Mononuclear cell (primary cell): ENCODE results near the gene LAYN. TPM values are rescaled to one million over a fixed set of nuclear protein-coding genes. Genes with fewer than 3 reads are reported as not detected.

Source experiments
- H3K27me3 ChIP-seq: 2 replicates; pipeline ENCODE4 v1.6.0; 2011; ENCODE audit warnings: low read length, control low read depth; ENCODE audit not compliant: insufficient read depth
- H3K4me1 ChIP-seq: 2 replicates; pipeline ENCODE4 v1.5.1; 2011; ENCODE audit warnings: mild to moderate bottlenecking, low read length, control low read depth; ENCODE audit not compliant: insufficient read depth
- H3K4me3 ChIP-seq: 2 replicates; pipeline ENCODE4 v1.5.1; 2011; ENCODE audit warnings: mild to moderate bottlenecking, low read length, moderate library complexity
- H3K9me3 ChIP-seq: 2 replicates; pipeline ENCODE4 v1.5.1; 2011; ENCODE audit warnings: low read depth, mild to moderate bottlenecking, control low read depth, low read length
- total RNA-seq: library from RNA; depleted of rRNA; stranded (reverse); fragments of >200 nt; gene quantifications from one replicate; pipeline ENCODE4 v1.2.3, GENCODE V29; 2012

LAYN gene
- total RNA-seq, 1 donor, result 0.42 TPM

DNA sequence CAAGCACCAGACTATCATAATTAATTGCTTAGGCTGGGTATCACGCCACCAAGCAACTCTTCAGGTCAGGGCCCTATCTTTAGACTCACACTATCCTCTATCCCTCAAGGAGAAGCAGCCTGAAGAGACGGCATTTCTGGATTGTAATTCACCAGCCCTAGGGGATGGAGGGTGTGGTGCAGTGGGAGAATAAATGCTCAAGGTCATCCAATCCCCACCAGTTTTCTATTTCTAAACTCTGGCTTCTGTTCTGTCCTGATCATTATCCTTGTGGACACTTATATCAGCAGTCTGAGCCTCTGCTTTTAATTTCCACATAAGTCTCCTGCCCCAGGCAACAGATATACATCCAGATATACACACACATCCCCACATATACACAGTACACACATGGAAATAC is 48.6 kb downstream of the LAYN start:
- Histone ChIP-seq H3K4me1 (no peaks in the 10 kb centered on the region), H3K27me3 (no peaks in the 10 kb centered on the region), H3K4me3 (no peak overlapping the region), H3K9me3 (no peaks in the 10 kb centered on the region)

DNA sequence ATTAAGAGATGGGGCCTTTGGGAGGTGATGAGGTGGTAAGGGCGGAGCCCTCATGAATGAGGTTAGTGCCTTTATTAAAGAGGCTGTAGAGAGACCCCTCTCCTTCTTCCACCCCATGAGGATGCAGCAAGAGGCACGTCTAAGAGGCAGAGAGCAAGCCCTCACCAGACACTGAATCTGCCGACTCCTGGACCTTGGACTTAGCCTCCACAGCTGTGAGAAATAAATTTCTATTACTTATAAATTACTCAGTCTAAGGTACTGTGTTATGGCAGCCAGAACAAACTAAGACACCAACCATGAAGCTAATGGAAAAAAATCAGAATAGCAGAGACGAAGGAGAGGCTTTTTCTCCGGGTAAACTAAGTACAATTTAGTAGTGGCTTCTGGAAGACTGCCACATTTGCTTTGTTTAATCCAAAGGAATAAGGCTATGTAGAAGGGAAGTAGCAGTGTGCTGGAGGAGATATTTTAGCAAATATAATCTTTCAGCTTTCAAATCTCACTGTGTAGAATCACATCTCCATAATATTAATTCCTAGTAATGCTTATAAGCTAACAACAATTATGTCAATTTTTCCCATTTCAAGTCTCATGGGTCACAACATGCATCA is 49.5 kb downstream of the LAYN start:
- H3K4me3 ChIP-seq, result no peak overlapping the region
- no peaks in the 10 kb centered on the region for H3K9me3 ChIP-seq
- no peaks in the 10 kb centered on the region for H3K27me3 ChIP-seq
- H3K4me1 ChIP-seq, result no peaks in the 10 kb centered on the region

DNA sequence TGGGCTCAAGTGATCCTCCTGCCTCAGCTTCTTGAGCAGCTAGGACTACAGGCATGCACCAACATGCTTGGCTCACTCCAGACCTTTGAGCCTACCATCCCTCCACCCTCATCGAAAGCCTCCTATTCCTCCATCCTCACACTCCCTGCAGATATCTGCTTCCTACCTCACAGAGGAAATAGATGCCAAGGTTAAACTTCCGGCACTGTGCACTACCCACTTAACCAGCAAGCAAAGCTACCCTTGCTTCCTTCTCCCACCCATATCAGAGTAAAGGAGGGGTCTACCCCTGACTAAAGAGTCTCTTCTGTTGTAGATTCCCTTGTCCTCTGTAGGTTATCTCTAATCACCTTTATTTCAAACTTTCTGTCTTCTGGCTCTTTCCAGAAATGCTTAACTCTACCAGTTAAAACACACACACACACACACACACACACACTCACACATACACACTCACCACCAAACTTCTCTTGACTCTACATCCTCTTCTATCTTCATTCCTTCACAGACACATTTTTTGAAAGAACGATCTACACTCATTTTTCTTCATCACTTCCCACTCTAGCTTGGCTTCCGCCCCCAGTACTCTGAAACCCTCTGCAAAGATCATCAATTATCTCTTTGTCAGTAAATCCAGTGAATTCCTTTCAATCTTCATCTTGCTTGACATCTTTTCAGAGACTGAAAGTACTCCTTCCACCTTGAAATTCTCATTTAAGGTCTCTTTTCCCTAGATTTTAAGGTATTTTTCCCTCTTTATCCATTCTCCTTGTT is 50.9 kb downstream of the LAYN start:
- H3K27me3 ChIP-seq, result no peaks in the 10 kb centered on the region
- no peaks in the 10 kb centered on the region for H3K4me1 ChIP-seq
- H3K4me3 ChIP-seq, result no peak overlapping the region
- no peaks in the 10 kb centered on the region for H3K9me3 ChIP-seq

DNA sequence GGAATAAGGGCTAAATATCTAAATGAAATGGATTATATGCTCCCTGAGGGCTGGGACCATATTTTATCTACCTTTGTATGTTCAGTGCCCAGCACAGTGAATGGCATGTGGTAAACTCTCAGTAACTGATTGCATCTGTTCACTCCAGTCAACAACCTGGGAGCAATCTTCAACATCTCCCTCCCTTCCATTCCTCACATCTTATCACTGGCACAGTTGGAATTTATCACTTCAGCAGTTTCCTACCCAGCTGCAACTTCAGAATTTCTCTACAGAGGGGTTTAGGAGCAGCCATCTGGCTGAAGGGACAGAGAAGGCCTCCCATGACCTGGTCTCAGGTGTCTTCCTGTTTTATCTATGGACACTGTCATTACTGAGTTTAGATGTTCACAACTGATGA is 52.0 kb downstream of the LAYN start:
- Histone ChIP-seq H3K4me3 (no peak overlapping the region), H3K9me3 (no peaks in the 10 kb centered on the region), H3K4me1 (no peaks in the 10 kb centered on the region), H3K27me3 (no peaks in the 10 kb centered on the region)

DNA sequence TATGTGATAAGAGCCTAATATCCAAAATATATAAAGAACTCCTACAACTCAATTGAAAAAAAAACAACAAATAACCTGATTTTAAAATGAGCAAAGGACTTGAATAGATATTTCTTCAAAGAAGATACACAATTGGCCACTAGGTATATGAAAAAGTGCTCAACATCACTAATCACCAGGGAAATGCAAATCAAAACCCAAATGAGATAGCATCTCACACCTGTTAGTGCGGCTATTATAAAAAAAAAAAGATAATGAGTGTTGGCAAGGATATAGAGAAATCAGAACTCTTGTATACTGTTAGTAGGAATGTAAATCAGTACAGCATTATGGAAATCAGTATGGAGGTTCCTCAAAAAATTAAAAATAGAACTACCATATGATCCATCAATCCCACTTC is 55.8 kb downstream of the LAYN start:
- no peaks in the 10 kb centered on the region for H3K9me3 ChIP-seq
- no peaks in the 10 kb centered on the region for H3K27me3 ChIP-seq
- no peak overlapping the region for H3K4me3 ChIP-seq
- H3K4me1 ChIP-seq, result peaks cover under 1% of the 10 kb centered on the region

DNA sequence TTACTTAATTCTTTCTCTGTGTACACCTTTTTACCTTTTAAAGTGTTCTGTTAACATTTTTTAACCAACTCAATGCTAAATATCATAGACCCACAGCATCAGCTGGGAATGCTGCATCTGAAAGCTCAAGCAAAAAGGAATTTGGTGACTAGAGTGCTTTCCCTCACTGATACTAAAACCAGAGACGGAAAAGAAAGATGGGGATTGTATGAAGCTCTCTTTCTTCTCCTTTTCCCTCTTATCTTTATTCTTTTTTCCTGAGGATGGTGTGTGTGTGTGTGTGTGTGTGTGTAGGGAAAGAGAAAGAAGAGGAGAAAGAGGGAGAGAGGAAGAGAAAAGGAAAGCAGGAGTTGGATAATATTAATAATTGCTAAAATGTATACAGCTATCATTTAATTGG is 57.6 kb downstream of the LAYN start:
- Histone ChIP-seq H3K9me3 (no peaks in the 10 kb centered on the region), H3K27me3 (no peaks in the 10 kb centered on the region), H3K4me3 (no peak overlapping the region), H3K4me1 (peaks cover 7% of the 10 kb centered on the region)

DNA sequence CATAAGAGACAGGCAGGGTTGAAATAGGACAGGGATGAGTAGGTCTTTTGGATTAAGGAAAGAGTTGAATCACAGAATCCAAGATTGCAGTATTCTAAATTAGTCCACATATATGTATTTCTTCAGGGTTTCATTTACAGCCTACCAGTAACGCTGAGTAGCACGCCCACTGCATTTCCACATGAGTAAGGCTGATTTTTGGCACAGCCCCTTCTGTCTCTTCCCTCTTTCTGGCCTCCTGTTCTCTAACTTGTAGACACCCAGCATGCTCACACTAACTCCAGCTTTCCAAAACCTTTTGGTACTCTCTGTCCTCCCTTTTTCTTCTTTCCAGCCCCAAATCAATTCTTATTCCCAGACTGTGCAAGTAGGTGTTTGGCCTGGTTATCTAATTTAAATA is 58.0 kb downstream of the LAYN start:
- peaks cover 11% of the 10 kb centered on the region for H3K4me1 ChIP-seq
- H3K27me3 ChIP-seq, result no peaks in the 10 kb centered on the region
- H3K9me3 ChIP-seq, result no peaks in the 10 kb centered on the region
- no peak overlapping the region for H3K4me3 ChIP-seq

DNA sequence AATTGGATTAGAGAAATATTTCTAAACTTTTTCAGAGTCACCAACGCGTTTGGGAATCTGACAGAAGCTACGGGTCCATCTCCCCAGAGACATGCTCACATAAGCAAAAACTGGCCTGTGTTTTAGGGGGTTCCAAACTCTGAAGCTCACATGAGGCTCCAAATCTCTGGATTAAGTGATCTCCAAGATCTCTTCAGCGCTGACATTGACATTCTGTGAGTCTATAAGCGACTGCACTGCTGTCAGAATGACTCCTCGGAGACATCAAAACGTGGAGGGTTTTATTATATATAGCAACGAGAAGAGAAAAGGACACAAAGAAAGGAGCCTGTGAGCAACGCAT is 61.1 kb downstream of the LAYN start:
- H3K4me3 ChIP-seq, result peak overlapping the region; percentile 69
- no peaks in the 10 kb centered on the region for H3K27me3 ChIP-seq

DNA sequence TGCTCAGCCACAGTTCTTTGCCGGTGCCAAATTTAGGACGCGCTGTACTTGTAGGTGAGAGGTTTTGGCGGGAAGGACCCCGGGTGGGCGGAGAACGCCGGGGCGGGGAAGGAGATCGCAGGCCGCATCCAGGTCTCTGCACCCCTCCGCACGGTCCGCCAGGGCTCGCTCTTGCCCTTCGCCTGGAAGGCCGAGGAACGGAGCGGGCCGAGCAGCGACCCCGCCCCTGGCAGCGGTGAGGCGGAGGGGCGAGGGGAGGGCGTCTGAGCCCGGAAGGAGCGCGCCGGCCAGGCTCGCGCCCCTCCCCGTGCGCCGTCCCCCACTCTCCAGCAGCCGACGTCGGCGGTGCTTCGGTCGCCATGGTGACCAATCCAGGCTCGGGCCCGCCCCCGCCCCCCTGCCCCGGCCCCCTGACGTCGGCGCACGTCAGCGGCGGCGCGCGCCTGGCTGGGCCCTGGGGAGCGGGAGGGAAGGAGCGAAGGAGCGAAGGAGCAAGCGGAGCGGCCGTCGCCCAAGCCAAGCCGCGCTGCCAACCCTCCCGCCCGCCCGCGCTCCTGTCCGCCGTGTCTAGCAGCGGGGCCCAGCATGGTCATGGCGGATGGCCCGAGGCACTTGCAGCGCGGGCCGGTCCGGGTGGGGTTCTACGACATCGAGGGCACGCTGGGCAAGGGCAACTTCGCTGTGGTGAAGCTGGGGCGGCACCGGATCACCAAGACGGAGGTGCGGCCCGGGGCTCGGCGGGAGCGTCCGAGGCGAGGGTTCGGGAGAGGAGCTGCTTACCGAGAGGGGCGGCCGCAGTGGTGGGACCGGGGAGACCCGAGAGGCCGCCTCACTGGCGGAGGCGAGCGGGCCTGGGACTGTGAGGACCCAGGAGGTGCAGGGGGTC is 61.7 kb downstream of the LAYN start, which contains the start of gene SIK2:
Gene SIK2 (plus strand): TSS at position 471 of the 886 bp plus-strand sequence. CDS start 115 bp downstream, at position 586.
- no peaks in the 10 kb centered on the region for H3K9me3 ChIP-seq
- H3K4me1 ChIP-seq, result peaks cover 15% of the 10 kb centered on the region

More for the DNA sequence above, 61.1 kb downstream of the LAYN start:
- Histone ChIP-seq H3K9me3 (no peaks in the 10 kb centered on the region), H3K4me1 (peaks cover 15% of the 10 kb centered on the region)

DNA sequence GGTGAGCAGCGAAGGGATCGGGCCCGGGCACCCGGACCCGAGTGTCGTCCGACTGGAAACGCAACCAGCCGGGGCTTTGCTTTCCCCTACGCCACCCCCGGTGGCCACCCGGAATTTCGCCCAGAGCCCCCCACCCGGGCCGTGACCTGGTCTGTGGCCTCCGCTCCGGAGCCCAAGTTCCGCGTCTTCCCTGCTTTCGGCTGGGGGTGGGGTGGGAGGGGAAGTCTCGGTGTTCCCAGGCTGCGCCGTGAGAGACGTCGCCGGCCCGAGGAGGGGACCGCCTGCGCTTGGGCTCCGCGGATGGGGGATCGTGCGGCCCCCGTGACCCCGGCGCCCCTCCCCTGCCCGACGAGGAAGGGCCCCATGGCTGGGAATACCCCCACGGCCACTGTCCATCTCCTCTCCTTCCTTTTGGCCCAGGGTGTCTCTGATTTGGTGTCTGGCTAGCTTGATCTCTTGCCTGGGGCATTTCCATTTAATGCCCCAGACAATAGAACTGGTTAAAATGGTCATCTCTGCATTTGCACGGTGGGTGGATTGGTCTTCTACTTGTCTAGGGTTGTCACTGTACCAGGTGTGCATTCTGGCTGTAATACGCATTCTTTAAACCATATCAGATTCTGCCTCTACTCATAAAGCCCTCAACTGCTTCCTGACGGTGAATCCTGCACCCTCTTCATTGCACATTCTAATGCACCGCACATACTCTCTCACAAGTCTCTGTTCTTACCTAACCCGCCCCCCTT is 62.5 kb downstream of the LAYN start:
- Histone ChIP-seq H3K27me3 (no peaks in the 10 kb centered on the region), H3K9me3 (no peaks in the 10 kb centered on the region), H3K4me1 (peaks cover 15% of the 10 kb centered on the region), H3K4me3 (peak overlapping the region; percentile 69)

More for the DNA sequence above, 61.7 kb downstream of the LAYN start, which contains the start of gene SIK2:
- Histone ChIP-seq H3K27me3 (no peaks in the 10 kb centered on the region), H3K4me3 (peak within 1 kb of the TSS; percentile 69)

DNA sequence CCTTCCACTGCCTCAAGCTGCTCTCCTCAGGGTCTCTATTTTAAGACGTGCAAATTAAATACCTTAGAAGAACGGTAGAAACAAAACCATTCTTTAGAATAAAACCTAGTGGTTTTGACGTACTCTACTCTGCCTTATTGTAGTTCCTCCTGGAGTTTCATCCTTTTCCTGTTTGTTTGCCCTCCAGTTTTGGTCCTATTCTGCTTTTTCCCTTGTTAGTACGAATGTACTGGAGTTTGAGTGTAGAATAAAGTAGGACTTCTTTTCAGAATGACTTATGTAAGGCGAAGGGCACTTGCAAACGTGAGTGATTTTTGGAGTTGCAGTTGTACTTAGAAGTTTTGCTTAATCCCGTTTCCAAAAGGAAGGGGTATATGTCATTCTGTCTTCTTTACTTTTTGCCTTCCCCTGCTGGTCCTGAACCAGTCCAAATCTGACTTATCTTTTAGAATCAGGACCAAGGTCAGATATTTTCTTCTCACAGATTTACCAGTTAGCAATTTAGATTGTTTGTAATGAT is 63.2 kb downstream of the LAYN start:
- Histone ChIP-seq H3K4me3 (peak overlapping the region; percentile 69), H3K9me3 (no peaks in the 10 kb centered on the region), H3K4me1 (peaks cover 15% of the 10 kb centered on the region), H3K27me3 (no peaks in the 10 kb centered on the region)

DNA sequence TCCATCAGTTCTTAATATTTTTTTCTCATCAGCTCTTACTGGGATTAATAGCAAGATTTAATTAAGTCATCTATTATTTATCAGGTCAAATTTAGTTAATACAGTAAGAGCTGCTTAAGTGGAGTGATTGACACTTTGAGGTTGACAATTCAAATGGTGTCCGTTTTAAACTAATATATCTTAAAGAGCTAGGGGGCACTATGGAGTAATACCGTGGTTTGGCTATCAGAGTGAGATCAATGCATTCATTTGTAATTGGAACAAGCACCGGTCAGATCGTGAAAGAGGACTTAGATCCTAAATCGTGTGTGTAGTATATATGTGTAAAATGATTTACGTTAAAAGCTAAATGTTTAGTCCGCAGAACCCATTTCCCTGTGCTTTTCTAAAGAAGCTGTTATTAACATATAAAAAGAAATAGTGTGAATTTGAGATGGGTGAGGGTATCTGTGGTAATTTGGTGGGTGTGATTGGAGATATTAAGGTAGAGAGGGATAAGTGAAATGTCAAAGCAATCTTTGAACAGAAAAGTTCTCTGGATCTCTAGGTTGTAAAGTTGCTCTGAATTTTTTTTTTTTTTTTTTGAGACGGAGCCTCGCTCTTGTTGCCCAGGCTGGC is 64.0 kb downstream of the LAYN start:
- peaks cover 15% of the 10 kb centered on the region for H3K4me1 ChIP-seq
- no peaks in the 10 kb centered on the region for H3K27me3 ChIP-seq
- no peaks in the 10 kb centered on the region for H3K9me3 ChIP-seq
- H3K4me3 ChIP-seq, result no peak overlapping the region

DNA sequence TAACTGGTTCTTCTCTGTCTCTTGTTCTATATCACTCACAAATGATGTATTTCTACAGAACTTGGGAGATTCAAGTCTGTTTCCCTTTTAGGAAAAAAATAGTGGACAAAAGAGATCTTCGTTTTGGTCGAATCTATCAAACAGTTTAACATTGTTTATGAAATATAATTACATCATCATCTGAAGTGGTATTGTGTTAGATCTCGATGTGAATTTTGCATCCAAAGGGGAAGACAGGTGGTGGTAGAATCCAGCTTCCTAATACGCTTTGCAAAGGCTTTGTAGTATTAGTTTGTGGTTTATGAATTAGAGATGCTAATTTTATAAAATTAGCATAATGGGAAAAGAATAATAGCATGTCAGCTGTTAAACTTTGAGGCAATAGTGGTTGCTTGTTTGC is 65.2 kb downstream of the LAYN start:
- H3K9me3 ChIP-seq, result no peaks in the 10 kb centered on the region
- H3K27me3 ChIP-seq, result no peaks in the 10 kb centered on the region
- peaks cover 15% of the 10 kb centered on the region for H3K4me1 ChIP-seq
- no peak overlapping the region for H3K4me3 ChIP-seq

DNA sequence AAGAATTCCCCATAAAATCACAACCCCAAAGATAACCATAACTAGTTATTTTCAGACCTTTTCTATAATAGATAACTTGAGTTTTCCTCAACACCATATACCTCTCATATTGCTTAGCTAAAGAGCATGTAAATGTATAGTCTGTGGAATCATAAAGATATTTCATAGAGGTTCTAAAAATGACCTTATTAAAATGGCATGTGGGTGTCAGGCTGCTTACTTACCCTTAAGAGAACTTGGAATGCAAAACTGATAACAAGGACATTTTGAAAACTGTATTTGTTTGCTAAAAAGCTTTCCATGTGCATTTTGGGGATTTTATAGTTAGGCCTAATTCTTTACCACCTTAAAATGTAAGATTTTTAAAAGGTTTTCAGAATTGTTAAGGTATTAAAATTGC is 66.5 kb downstream of the LAYN start:
- Histone ChIP-seq H3K27me3 (no peaks in the 10 kb centered on the region), H3K9me3 (no peaks in the 10 kb centered on the region), H3K4me1 (peaks cover 9% of the 10 kb centered on the region), H3K4me3 (no peak overlapping the region)
